ENCODE results near the gene ABCA3. TPM values are rescaled to one million over a fixed set of nuclear protein-coding genes. Genes with fewer than 3 reads are reported as not detected.
A peak's percentile ranks its signal among the peaks of the same experiment; 100 is the strongest.
"Not testable (repeated sequence)": the region's sequence is repeated elsewhere in the genome, so short reads cannot be mapped to it uniquely, and the experiment has no call there.

The ABCA3 gene
- total RNA-seq, 4 donors from 2014 or later: 3.4 to 8.6 (median 3.7) TPM

- in situ Hi-C loops (cut with MboI; ENCODE audit: low pct_ligation_motif_present in 1 of 4, low pct_unique_long_range_greater_than_20kb in 1 of 4, low sequenced_read_pairs in 3 of 4) (no loop called here), intact Hi-C loops (cut with DNase I; ENCODE audit: low total_unique reads) (no loop called here)
- peaks cover 0 to 13% (median 7%) of the 10 kb centered on the region in 4 donors for H3K4me1 ChIP-seq
- H3K27ac ChIP-seq: no peak overlapping the region
- TF ChIP-seq POLR2A (IDR thresholded peaks at IDR 0.05) (no peak), CTCF (IDR thresholded peaks at IDR 0.05) (no peak), EP300 (IDR thresholded peaks at IDR 0.05; ENCODE audit: low read depth) (no peak), POLR2AphosphoS5 (IDR thresholded peaks at IDR 0.05) (no peak)
- no peak for DNase-seq
- H3K36me3 ChIP-seq: peaks cover 0 to 34% (median 16%) of the 10 kb centered on the region in 4 donors
- peaks cover 11% of the 10 kb centered on the region for H3K27me3 ChIP-seq
- no peak overlapping the region for H3K4me3 ChIP-seq
- no peaks in the 10 kb centered on the region for H3K9me3 ChIP-seq
- 74 to 84% methylated on average over 3 to 11 of the region's 11 CpGs for WGBS, 2 donors (ENCODE audit: low coverage in 1 of 2)
These were observed 97.9 kb downstream of the ABCA3 start for GRCh38 chr16:2242598-2242997.

GRCh38 chr16:2240331-2240730, 100.2 kb downstream of the ABCA3 start:
- H3K36me3 ChIP-seq: peaks cover 0 to 26% (median 9%) of the 10 kb centered on the region in 4 donors
- H3K27me3 ChIP-seq: peaks cover 34% of the 10 kb centered on the region
- intact Hi-C loops (cut with DNase I; ENCODE audit: low total_unique reads); H3K4me3 ChIP-seq; in situ Hi-C loops (cut with MboI; ENCODE audit: low pct_ligation_motif_present in 1 of 4, low pct_unique_long_range_greater_than_20kb in 1 of 4, low sequenced_read_pairs in 3 of 4); DNase-seq; H3K27ac ChIP-seq; H3K9me3 ChIP-seq: not testable (repeated sequence)
- 83% methylated on average over 5 to 9 of the region's 9 CpGs for WGBS, 2 donors (ENCODE audit: low coverage in 1 of 2)
- H3K4me1 ChIP-seq: peaks cover 13 to 36% (median 23%) of the 10 kb centered on the region in 4 donors

- DNase-seq: no peak
- Histone ChIP-seq H3K27ac (no peak overlapping the region), H3K36me3 (peaks cover 0 to 23% (median 11%) of the 10 kb centered on the region in 4 donors), H3K27me3 (peaks cover 36% of the 10 kb centered on the region), H3K9me3 (no peaks in the 10 kb centered on the region), H3K4me1 (peaks cover 13 to 38% (median 23%) of the 10 kb centered on the region in 4 donors), H3K4me3 (no peak overlapping the region)
- TF ChIP-seq CTCF (IDR thresholded peaks at IDR 0.05) (no peak), POLR2AphosphoS5 (IDR thresholded peaks at IDR 0.05) (no peak), POLR2A (IDR thresholded peaks at IDR 0.05) (no peak), EP300 (IDR thresholded peaks at IDR 0.05; ENCODE audit: low read depth) (no peak)
- in situ Hi-C loops (cut with MboI; ENCODE audit: low pct_ligation_motif_present in 1 of 4, low pct_unique_long_range_greater_than_20kb in 1 of 4, low sequenced_read_pairs in 3 of 4): no loop called here
- 59% methylated on average over 9 of the region's 15 CpGs; no CpG with 5 or more reads in 1 of the 2 donors for WGBS, 2 donors (ENCODE audit: low coverage in 1 of 2)
- intact Hi-C loops (cut with DNase I; ENCODE audit: low total_unique reads): loop anchor here (10.0 kb wide), 1 partner anchor 234 kb away; the partner anchor contains the start of gene ZNF598
These were observed 101.5 kb downstream of the ABCA3 start for GRCh38 chr16:2238838-2239675.

GRCh38 chr16:2238150-2238837, 102.2 kb downstream of the ABCA3 start:
- Histone ChIP-seq H3K4me3 (no peak overlapping the region), H3K36me3 (peaks cover 0 to 29% (median 8%) of the 10 kb centered on the region in 4 donors), H3K4me1 (peaks cover 13 to 38% (median 23%) of the 10 kb centered on the region in 4 donors), H3K27me3 (peaks cover 36% of the 10 kb centered on the region), H3K9me3 (no peaks in the 10 kb centered on the region), H3K27ac (no peak overlapping the region)
- whole genome bisulfite sequencing, 2 donors (ENCODE audit: low coverage in 1 of 2): 56% methylated on average over 16 of the region's 18 CpGs; no CpG with 5 or more reads in 1 of the 2 donors
- no peak for TF ChIP-seq CTCF (IDR thresholded peaks at IDR 0.05)
- peak in 1 of 3 donors; percentile 28 for TF ChIP-seq POLR2AphosphoS5 (IDR thresholded peaks at IDR 0.05)
- no peak for TF ChIP-seq POLR2A (IDR thresholded peaks at IDR 0.05)
- in situ Hi-C loops (cut with MboI; ENCODE audit: low pct_ligation_motif_present in 1 of 4, low pct_unique_long_range_greater_than_20kb in 1 of 4, low sequenced_read_pairs in 3 of 4) (no loop called here), intact Hi-C loops (cut with DNase I; ENCODE audit: low total_unique reads) (loop anchor here (10.0 kb wide), 1 partner anchor 233 kb away; the partner anchor contains the start of gene ZNF598)
- no peak for DNase-seq
